Measurements from ENCODE around the gene PSMB9.

DNA sequence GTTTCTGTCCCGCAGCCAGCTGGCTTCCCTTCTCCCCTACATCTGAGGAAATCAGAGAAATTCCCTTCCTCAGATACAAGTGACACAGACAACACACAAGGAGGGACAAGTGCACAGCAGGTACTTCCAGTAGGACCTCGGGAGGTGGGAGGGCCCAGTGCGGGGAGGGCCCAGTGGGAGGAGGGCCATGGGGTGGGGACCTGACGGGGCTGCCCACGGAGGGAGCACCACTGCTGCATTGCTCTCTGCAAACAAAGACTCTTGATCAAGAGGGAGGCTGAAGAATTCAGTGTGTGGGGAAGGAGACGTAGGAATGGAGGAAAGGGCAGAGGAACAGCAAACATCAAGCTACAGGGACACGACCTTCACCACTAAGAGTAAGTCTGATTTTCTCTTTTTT, 24.5 kb upstream of the PSMB9 start:
- TF ChIP-seq, protein P1, sequence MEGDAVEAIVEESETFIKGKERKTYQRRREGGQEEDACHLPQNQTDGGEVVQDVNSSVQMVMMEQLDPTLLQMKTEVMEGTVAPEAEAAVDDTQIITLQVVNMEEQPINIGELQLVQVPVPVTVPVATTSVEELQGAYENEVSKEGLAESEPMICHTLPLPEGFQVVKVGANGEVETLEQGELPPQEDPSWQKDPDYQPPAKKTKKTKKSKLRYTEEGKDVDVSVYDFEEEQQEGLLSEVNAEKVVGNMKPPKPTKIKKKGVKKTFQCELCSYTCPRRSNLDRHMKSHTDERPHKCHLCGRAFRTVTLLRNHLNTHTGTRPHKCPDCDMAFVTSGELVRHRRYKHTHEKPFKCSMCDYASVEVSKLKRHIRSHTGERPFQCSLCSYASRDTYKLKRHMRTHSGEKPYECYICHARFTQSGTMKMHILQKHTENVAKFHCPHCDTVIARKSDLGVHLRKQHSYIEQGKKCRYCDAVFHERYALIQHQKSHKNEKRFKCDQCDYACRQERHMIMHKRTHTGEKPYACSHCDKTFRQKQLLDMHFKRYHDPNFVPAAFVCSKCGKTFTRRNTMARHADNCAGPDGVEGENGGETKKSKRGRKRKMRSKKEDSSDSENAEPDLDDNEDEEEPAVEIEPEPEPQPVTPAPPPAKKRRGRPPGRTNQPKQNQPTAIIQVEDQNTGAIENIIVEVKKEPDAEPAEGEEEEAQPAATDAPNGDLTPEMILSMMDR (IDR thresholded peaks at IDR 0.05), result no peak
- no peak for TF ChIP-seq EP300 (IDR thresholded peaks at IDR 0.05)
- no peak for TF ChIP-seq POLR2A (IDR thresholded peaks at IDR 0.05)
- no peak for TF ChIP-seq POLR2AphosphoS5 (IDR thresholded peaks at IDR 0.05)
